Ishikawa (cell line): ENCODE data around the gene OLFML2B.

Experiments used
- CREB1 ChIP-seq: IDR thresholded peaks from 2 replicates; pipeline ENCODE4 v1.6.1; 2012; ENCODE audit warnings: low read depth
- EP300 ChIP-seq: IDR thresholded peaks from 2 replicates; pipeline ENCODE4 v1.6.1; 2012; ENCODE audit warnings: borderline replicate concordance
- FOXM1 ChIP-seq: IDR thresholded peaks from 2 replicates; pipeline ENCODE4 v1.6.1; 2012; ENCODE audit warnings: low read depth, borderline replicate concordance
- MAX ChIP-seq: IDR thresholded peaks from 2 replicates; pipeline ENCODE4 v1.6.1; 2012
- NFIC ChIP-seq: IDR thresholded peaks from 2 replicates; pipeline ENCODE4 v1.6.1; 2012
- RAD21 ChIP-seq: IDR thresholded peaks from 2 replicates; pipeline ENCODE4 v1.6.1; 2012; ENCODE audit warnings: low read depth
- TAF1 ChIP-seq: IDR thresholded peaks from 2 replicates; pipeline ENCODE4 v1.6.1; 2012; ENCODE audit warnings: low read depth, mild to moderate bottlenecking
- TCF12 ChIP-seq: IDR thresholded peaks from 2 replicates; pipeline ENCODE4 v1.6.1; 2012; ENCODE audit warnings: low read depth
- TEAD4 ChIP-seq: IDR thresholded peaks from 2 replicates; pipeline ENCODE4 v1.6.1; 2012
- USF1 ChIP-seq: IDR thresholded peaks from 2 replicates; pipeline ENCODE4 v1.6.1; 2012
- YY1 ChIP-seq: IDR thresholded peaks from 2 replicates; pipeline ENCODE4 v1.6.1; 2012; ENCODE audit warnings: low read depth
- ZBTB7A ChIP-seq: IDR thresholded peaks from 2 replicates; pipeline ENCODE4 v1.6.1; 2012; ENCODE audit warnings: low read depth
- TF ChIP-seq, protein P1 (sequence below): IDR thresholded peaks from 2 replicates; pipeline ENCODE4 v1.6.1; 2012; ENCODE audit warnings: low read depth, mild to moderate bottlenecking

DNA sequence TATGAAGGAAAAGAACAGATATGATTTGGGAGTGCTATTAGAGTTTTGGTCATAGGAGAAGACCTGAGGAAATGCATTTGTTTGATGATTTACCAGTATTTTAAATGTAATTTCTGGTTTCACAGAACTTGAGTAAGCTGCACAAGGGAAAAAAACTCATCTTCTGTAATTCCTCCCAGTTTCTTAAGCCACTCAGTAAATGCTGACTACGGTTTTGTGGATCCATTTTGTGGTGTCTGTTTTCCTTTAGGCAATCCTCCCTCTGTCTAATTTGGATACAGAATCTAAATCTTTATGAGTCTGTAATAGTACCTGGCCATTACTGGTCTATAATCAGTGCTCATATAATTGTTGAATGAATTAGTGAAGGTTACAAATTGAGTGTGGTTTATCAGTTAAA, 72.0 kb downstream of the OLFML2B start:
- TF ChIP-seq YY1 (no peak), EP300 (no peak), CREB1 (no peak), USF1 (no peak), ZBTB7A (no peak), TCF12 (no peak), TEAD4 (no peak), MAX (no peak), RAD21 (no peak), TAF1 (no peak), NFIC (no peak), FOXM1 (no peak)
- TF ChIP-seq, protein P1, sequence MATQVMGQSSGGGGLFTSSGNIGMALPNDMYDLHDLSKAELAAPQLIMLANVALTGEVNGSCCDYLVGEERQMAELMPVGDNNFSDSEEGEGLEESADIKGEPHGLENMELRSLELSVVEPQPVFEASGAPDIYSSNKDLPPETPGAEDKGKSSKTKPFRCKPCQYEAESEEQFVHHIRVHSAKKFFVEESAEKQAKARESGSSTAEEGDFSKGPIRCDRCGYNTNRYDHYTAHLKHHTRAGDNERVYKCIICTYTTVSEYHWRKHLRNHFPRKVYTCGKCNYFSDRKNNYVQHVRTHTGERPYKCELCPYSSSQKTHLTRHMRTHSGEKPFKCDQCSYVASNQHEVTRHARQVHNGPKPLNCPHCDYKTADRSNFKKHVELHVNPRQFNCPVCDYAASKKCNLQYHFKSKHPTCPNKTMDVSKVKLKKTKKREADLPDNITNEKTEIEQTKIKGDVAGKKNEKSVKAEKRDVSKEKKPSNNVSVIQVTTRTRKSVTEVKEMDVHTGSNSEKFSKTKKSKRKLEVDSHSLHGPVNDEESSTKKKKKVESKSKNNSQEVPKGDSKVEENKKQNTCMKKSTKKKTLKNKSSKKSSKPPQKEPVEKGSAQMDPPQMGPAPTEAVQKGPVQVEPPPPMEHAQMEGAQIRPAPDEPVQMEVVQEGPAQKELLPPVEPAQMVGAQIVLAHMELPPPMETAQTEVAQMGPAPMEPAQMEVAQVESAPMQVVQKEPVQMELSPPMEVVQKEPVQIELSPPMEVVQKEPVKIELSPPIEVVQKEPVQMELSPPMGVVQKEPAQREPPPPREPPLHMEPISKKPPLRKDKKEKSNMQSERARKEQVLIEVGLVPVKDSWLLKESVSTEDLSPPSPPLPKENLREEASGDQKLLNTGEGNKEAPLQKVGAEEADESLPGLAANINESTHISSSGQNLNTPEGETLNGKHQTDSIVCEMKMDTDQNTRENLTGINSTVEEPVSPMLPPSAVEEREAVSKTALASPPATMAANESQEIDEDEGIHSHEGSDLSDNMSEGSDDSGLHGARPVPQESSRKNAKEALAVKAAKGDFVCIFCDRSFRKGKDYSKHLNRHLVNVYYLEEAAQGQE = no peak
